Right kidney (tissue), 9 donors: ENCODE measurements around the gene RIPPLY2.
"Not testable (repeated sequence)": the region's sequence is repeated elsewhere in the genome, so short reads cannot be mapped to it uniquely, and the experiment has no call there.

Experiments used
- DNase-seq: peaks from one replicate; pipeline ENCODE4 v3.0.0-alpha.2; 2016
- long read RNA-seq, 8 donors: transcript quantifications; one replicate each; lab custom pipeline, GENCODE V29; 2026

RIPPLY2 gene
- long read RNA-seq, donor 1: 0 reads
- long read RNA-seq, donor 2, partial matches to known transcripts: 0 of 1 reads
- long read RNA-seq, donor 2, other reads (novel, unspliced or antisense): 0 of 1 reads
- long read RNA-seq, donor 3: 0 reads
- long read RNA-seq, donor 4: 0 reads
- long read RNA-seq, donor 5: 0 reads
- long read RNA-seq, donor 6: 0 reads
- long read RNA-seq, donor 7: 0 reads
- long read RNA-seq, donor 8: 0 reads

GRCh38 chr6:83853178-83854000, at the start of gene RIPPLY2:
RIPPLY2 (plus strand) TSS chr6:83853360; CDS start chr6:83853417, 57 bp downstream.
- DNase-seq: peak; percentile 57

- not testable (repeated sequence) for DNase-seq
These were observed 49.7 kb upstream of the RIPPLY2 start for GRCh38 chr6:83803492-83803891.

- DNase-seq: no peak
These were observed 48.3 kb upstream of the RIPPLY2 start for GRCh38 chr6:83804886-83805285.

GRCh38 chr6:83808005-83808404, 45.2 kb upstream of the RIPPLY2 start:
- DNase-seq: no peak

- DNase-seq: no peak
These were observed 44.2 kb upstream of the RIPPLY2 start for GRCh38 chr6:83808926-83809325.

- no peak for DNase-seq
These were observed 40.6 kb upstream of the RIPPLY2 start for GRCh38 chr6:83812595-83812994.

- DNase-seq: no peak
These were observed 37.4 kb upstream of the RIPPLY2 start for GRCh38 chr6:83815631-83816272.

- DNase-seq: no peak
These were observed 30.5 kb upstream of the RIPPLY2 start for GRCh38 chr6:83822629-83823169.

- DNase-seq: no peak
These were observed 28.8 kb upstream of the RIPPLY2 start for GRCh38 chr6:83824388-83824801.

GRCh38 chr6:83824831-83825230, 28.3 kb upstream of the RIPPLY2 start:
- DNase-seq: no peak

- DNase-seq: no peak
These were observed 26.1 kb upstream of the RIPPLY2 start for GRCh38 chr6:83827050-83827449.

GRCh38 chr6:83838727-83839126, 14.4 kb upstream of the RIPPLY2 start:
- no peak for DNase-seq

GRCh38 chr6:83844170-83844569, 9.0 kb upstream of the RIPPLY2 start:
- DNase-seq: no peak

GRCh38 chr6:83846291-83846690, 6.9 kb upstream of the RIPPLY2 start:
- DNase-seq: no peak

GRCh38 chr6:83847179-83847578, 6.0 kb upstream of the RIPPLY2 start:
- DNase-seq: no peak

- no peak for DNase-seq
These were observed 4.0 kb upstream of the RIPPLY2 start for GRCh38 chr6:83849127-83849526.

GRCh38 chr6:83849610-83850009, 3.5 kb upstream of the RIPPLY2 start:
- DNase-seq: no peak

- DNase-seq: no peak
These were observed 507 bp upstream of the RIPPLY2 start for GRCh38 chr6:83852528-83853177.

GRCh38 chr6:83854001-83854501, 891 bp downstream of the RIPPLY2 start:
- no peak for DNase-seq

GRCh38 chr6:83854766-83855165, 1.6 kb downstream of the RIPPLY2 start:
- no peak for DNase-seq

- DNase-seq: peak; percentile 96
These were observed 6.5 kb downstream of the RIPPLY2 start, which contains the start of gene CYB5R4 for GRCh38 chr6:83859410-83860358. CYB5R4 (plus strand) TSS chr6:83859689; CDS start chr6:83859783, 94 bp downstream.
